GM21528 (cell line): ENCODE results near the gene NSMF.

Source experiments
- ATAC-seq: cut with Tn5 transposase; IDR thresholded peaks from one replicate; pipeline ENCODE4 v1.9.1; 2021; ENCODE audit warnings: mild to moderate bottlenecking, moderate library complexity; ENCODE audit not compliant: unreplicated experiment, low FRiP score

Gene NSMF

DNA sequence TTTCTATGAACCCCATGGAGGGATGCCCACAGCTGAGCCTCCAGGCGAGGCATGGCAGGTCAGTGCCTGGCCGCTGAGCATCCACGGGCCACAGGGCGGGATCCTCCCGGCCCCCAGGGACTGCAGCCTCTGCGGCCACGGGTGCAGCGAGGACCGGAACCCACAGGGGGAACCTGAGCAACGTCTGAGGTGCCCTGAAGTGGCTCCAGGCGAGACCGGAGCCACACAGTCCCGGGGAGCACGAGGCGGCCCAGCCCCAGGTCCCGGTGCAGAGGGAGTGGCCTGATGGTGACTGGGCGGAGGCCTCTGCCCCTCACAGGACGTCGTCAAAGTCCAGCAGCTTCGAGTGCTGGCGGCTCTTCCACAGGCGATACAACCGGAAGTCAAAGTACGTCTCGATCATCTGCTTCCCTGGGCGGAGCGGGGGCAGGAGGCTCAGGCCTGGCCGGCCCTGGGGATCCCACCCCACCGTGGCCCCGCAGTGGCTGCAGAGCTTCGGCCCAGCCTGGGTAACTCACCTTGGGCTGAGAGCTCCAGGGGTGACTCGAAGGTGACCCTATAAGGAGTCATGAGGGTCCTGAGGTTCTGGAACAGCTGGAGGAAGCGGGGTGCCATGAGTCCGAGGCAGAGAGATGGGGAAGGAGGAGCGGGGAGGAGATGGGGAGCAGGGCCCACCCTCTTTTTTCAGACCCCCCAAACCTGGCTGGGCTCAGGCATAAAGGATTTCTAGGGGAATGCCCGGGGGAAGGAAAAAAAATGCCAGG, 9.9 kb downstream of the NSMF start:
- no peak for ATAC-seq

GRCh38 chr9:137448602-137448962, 10.6 kb downstream of the NSMF start:
- ATAC-seq = no peak

DNA sequence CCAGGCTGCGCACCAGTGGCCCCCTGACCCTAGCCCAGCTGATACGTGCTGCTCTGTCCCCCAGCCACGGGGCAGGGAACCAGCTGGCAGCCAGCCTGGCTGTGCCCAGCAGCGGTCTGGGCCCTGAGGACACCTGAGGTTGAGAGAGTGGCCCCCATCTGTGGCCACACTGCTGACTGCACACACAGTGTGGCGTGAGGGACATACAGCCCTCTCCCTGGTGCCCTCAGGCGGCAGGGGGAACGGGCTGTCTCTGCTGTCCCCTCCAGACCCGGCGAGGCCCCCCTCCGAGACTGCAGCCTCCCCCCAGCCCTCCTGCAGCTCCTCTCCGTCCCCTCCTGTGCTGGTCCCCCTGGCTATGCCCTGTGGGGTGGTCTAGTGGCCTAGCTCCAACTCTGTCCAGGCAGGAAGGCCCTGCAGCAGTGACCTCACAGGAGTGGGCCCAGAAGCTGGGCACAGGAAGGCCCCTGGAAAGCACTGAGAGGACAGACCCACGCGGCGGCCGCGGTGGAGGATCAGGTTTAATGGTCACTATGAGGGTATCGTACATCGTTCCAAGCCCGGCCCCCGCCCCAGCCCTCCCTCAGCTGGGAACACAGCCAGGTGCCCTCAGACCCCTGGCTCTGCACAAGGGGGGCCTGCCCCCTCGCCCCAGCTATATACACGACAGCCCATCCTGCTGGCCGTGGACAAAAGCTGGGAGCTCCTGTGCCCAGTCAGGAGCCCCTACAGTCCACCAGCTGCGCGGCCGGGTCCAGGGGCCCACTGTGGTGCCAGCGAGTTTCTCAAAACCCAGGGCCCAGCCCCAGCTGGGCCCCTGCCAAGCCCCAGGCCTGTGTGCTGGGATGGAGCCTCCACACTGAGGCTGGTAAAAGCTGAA, 11.2 kb downstream of the NSMF start:
- no peak for ATAC-seq

GRCh38 chr9:137446851-137447471, 12.2 kb downstream of the NSMF start:
- ATAC-seq = no peak

DNA sequence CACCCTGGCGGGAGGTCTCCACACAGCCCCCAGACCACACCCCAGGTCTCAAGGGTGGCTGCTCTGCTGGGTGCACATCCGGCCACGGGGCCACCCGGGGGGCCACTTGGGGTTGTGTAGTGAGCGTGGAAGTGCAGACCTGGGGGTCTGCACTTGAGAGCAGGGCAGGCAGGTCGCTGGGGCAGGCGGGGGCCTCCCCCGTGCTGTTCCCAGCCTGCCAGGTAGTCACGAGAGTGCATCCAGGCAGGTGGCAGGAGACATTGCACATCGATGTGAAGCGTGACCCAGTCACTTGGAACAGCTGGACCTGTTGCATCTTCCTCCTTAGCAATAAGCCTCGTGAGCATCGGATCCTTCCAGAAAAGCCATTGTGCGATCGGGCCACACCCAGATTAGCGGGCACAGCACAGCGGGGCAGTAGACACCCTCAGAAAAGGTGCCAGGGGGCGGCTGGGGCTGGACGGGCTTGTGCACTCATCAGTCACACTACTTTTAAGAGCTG, 13.2 kb downstream of the NSMF start:
- ATAC-seq = no peak

DNA sequence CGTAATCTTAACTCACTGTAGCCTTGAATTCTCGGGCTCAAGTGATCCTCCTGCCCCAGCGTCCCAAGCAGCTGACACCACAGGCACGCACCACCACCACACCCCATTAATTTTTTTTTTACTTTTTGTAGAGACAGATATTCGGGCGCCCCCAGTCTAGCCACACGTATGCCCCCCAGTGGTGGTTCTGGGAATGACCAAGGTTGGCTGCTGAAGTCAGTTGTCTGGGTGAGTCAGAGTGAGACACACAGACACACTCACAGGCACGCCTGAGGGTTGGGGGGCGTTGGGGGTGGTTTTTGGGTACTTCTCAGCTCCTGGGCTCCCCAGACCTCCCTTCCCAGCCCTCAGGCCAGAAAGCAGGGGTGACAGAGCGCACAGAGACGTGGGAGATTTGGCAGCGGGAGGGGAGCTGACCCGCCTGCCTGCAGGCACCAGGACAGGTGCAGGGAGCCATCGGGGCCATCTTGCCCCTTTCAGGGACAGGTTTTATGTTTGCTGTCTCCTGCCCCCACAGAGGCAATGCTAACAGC, 13.8 kb downstream of the NSMF start:
- ATAC-seq = no peak

GRCh38 chr9:137444106-137444790, 14.9 kb downstream of the NSMF start:
- no peak for ATAC-seq

GRCh38 chr9:137441935-137442321, 17.2 kb downstream of the NSMF start:
- no peak for ATAC-seq

GRCh38 chr9:137441289-137441934, 17.7 kb downstream of the NSMF start, which contains the start of gene ENTPD8:
ENTPD8 (minus strand) TSS chr9:137441357; CDS start chr9:137438285, 3,072 bp downstream.
- no peak for ATAC-seq

DNA sequence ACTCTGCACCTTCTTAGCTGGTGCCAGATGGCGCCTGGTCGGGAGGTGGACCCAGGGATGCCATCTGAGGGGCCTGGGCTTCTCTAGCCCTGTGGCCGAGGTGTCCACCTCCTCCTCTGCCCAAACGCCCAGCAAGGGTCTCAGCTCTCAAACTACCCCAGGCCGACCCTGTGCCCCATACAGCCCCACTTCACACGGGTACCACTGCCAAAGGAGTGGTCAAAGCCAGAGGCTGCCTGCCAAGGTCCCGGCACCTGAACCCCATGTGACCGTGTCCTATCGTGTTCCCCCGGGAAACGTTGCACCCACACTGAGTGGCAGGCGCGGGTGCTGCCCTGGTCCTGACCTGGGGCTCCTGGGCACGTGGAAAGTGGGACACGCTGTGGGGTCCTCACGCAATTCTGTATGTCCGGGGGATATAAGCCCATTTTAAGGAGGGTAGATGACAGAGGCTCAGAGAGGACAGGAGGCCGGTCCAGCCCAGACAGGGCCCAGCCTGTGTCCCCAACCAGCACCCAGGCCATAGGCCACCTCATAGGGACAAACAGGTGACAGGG, 19.9 kb downstream of the NSMF start:
- no peak for ATAC-seq

DNA sequence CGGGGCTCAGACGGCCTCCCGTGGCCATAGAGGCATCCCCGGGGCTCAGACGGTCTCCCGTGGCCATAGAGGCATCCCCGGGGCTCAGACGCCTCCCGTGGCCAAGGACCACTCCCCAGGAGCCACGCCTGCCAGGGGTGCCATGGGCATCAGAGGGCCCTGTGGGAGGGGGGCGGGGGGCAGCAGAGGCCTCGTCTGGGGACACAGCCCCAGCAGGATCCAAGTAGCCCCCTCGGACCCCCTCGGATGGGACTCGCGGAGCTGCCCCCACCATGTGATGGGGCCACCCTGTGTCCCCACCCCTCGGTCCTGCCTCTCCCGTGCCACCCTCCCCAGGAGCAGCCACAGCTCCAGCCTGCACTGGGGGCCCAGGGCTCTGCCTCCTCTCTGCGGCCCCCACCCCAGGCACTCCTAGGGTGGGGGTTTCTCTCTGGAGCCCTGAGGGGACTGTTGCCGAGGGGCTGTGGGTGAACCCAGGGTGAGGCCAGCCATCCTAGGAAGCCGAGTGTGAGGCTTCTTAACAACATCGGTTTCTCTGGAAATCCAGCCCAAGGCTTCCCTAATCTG, 20.5 kb downstream of the NSMF start:
- no peak for ATAC-seq

DNA sequence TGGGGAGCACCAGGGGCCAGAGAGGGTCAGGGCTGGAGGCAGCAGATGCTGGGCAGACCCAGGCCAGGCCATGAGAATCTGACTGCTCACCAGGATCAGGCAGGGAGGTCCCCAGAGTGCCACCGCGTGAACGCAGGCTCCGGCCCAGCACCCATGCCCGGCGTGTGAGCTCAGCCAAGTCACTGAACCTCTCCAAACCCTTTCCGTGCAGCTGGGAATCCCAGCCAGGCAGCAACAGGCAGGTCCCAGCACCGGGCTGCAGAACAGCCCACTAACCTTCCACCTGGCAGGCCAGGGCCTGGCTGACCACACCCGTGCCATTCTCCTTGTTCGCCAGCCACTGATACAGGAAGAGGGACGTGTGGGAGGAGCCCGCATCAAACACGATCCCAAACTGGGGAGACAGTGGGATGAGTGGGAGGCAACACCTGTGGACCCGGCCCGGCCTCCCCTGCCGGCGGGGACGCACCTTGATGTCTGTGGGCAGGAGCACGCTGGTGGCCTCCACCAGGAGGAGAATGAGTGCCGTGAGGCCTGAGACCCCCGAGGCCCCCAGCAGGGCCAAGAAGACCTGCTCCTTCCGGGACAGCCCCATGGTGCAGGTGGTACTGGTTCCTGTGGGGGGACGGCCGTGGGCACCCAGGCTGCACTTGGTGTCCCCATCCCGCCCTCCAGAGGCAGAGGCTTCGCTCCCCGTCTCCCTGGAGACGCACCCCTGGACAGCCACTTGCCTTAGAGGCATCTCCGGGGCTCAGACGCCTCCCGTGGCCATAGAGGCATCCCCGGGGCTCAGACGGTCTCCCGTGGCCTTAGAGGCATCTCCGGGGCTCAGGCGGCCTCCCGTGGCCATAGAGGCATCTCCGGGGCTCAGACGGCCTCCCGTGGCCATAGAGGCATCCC, 21.2 kb downstream of the NSMF start:
- no peak for ATAC-seq

DNA sequence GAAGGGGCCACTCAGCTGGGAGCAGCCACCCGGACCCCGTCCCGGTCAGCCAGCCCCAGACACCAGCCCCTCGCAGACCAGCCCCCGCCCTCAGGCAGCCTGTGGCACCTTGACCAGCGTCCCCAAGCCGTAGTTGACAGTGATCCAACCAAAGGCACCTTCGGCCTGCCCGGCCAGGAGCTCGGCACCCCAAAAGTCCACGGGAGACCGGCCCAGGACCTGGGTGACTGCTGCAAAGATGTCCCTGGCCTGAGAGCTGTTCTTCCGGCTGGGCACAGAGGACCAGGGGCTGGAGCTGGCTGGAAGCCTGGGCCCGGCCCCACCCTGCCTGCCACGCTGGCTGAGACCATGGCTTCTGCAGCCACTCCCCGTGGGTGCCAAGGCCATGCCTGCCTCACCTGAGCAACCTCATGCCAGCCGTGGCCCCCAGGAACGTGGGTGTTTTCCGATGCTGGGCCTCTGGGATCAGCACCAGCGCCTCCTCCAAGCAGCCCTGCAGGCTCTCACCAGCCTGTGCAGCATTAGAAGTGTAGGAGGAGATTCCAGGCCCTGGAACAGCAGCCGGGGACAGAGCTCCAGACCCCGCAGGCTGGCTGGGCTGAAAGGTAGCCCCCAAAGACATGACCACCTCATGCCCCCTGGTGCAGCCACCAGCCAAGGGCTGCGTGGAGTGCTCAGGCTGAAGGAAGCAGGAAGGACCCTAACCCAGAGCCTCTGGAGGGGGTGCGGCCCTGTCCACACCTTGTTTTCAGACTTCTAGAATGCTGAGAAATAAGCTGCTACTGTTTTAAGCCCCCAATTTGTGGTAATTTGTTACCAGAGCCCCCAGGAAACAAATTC, 22.2 kb downstream of the NSMF start:
- ATAC-seq = no peak

GRCh38 chr9:137435980-137436760, 23.0 kb downstream of the NSMF start:
- no peak for ATAC-seq

DNA sequence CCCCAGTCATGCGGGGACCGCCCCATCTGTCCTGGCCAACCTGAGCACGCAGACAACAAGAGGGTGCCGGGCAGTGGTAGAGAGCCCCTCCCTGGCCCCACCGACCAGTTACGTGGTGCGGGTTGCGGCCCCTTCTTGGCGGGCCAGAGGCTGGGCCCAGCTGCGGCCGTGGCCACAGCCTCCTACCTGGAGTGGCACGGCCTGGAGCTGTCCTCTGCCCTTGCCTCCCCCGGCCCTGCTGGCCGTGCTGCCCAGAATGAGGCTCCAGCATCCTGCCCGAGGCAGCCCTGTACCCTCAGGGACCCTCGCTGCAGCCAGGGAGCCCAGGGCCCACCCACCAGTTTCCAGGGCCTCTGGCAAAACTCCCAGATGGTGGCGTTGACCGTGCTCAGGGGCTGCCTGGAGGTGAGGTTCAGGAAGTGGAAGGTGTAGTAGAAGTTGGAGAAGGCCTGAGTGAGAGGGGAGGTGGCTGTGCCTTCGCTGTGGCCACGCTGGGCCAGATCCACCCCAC, 23.7 kb downstream of the NSMF start:
- no peak for ATAC-seq
